OCI-LY1 (cell line): ENCODE results near the gene MARK2.

Source experiments
- H2AFZ ChIP-seq: fragments of 200-600 bp; sonication (generic), shearing (Covaris generic); 2 replicates; pipeline ENCODE4 v1.6.0; 2014; ENCODE audit warnings: antibody characterized with exemption, mild to moderate bottlenecking, low read length
- H3F3A ChIP-seq: fragments of 200-600 bp; sonication (generic), shearing (Covaris generic); 2 replicates; pipeline ENCODE4 v1.6.0; 2014; ENCODE audit warnings: mild to moderate bottlenecking, antibody characterized with exemption, low read length, moderate library complexity; ENCODE audit not compliant: insufficient read depth
- H3K27ac ChIP-seq: fragments of 200-600 bp; sonication (generic); 2 replicates; pipeline ENCODE4 v1.5.1; 2014; ENCODE audit warnings: low read length, mixed run types, mild to moderate bottlenecking, low read depth; ENCODE audit not compliant: poor library complexity, severe bottlenecking
- H3K27me3 ChIP-seq: fragments of 200-600 bp; sonication (generic); 2 replicates; pipeline ENCODE4 v1.6.0; 2014; ENCODE audit warnings: antibody characterized with exemption, mild to moderate bottlenecking, low read length, moderate library complexity; ENCODE audit not compliant: insufficient read depth
- H3K36me3 ChIP-seq: fragments of 200-600 bp; sonication (generic); 2 replicates; pipeline ENCODE4 v1.6.1; 2014; ENCODE audit warnings: mild to moderate bottlenecking, antibody characterized with exemption, low read length, moderate library complexity, mixed read lengths; ENCODE audit not compliant: insufficient read depth
- H3K4me1 ChIP-seq: fragments of 200-600 bp; sonication (generic); 2 replicates; pipeline ENCODE4 v1.5.1; 2014; ENCODE audit warnings: mild to moderate bottlenecking, low read length, moderate library complexity; ENCODE audit not compliant: insufficient read depth, severe bottlenecking
- H3K4me2 ChIP-seq: fragments of 200-600 bp; sonication (generic), shearing (Covaris generic); 2 replicates; pipeline ENCODE4 v1.6.1; 2014; ENCODE audit warnings: low read length
- H3K4me3 ChIP-seq: fragments of 200-600 bp; sonication (generic); 2 replicates; pipeline ENCODE4 v1.5.1; 2014; ENCODE audit warnings: low read length, low read depth, mild to moderate bottlenecking, mixed read lengths; ENCODE audit not compliant: poor library complexity, severe bottlenecking
- H3K79me2 ChIP-seq: fragments of 200-600 bp; shearing (Covaris generic); 2 replicates; pipeline ENCODE4 v1.6.1; 2016; ENCODE audit warnings: mixed run types, low read length, mixed read lengths; ENCODE audit not compliant: insufficient read depth
- H3K9ac ChIP-seq: fragments of 200-600 bp; sonication (generic), shearing (Covaris generic); 2 replicates; pipeline ENCODE4 v1.6.1; 2014; ENCODE audit warnings: mild to moderate bottlenecking, low read length, mixed read lengths
- H3K9me2 ChIP-seq: fragments of 200-600 bp; sonication (generic), shearing (Covaris generic); 2 replicates; pipeline ENCODE4 v1.6.1; 2014; ENCODE audit warnings: low read depth, mild to moderate bottlenecking, low read length, mixed read lengths
- H3K9me3 ChIP-seq: fragments of 200-600 bp; shearing (Covaris generic); 2 replicates; pipeline ENCODE4 v1.6.1; 2014; ENCODE audit warnings: low read length, mixed read lengths
- H4K20me1 ChIP-seq: fragments of 200-600 bp; sonication (generic), shearing (Covaris generic); 2 replicates; pipeline ENCODE4 v1.6.0; 2016; ENCODE audit warnings: mild to moderate bottlenecking, low read length; ENCODE audit not compliant: insufficient read depth
- CTCF ChIP-seq: fragments of 200-600 bp; sonication (generic), shearing (Covaris generic); IDR thresholded peaks from 2 replicates; pipeline ENCODE4 v1.5.1; 2017; ENCODE audit warnings: mild to moderate bottlenecking, antibody characterized with exemption, low read length, moderate library complexity, mixed read lengths
- EZH2 ChIP-seq: fragments of 200-600 bp; sonication (generic), shearing (Covaris generic); IDR thresholded peaks from 2 replicates; pipeline ENCODE4 v1.8.0; 2017; ENCODE audit warnings: borderline replicate concordance, mixed run types, mild to moderate bottlenecking, antibody characterized with exemption, low read length, moderate library complexity, mixed read lengths

The MARK2 gene

GRCh38 chr11:63958008-63958407 lies 119.1 kb downstream of the MARK2 start:
- Histone ChIP-seq H3K27ac (no peak overlapping the region), H3K79me2 (no peaks in the 10 kb centered on the region), H3F3A (no peaks in the 10 kb centered on the region), H3K27me3 (no peaks in the 10 kb centered on the region), H3K9me3 (no peaks in the 10 kb centered on the region), H3K36me3 (peaks cover 51% of the 10 kb centered on the region), H3K4me2 (no peak overlapping the region), H3K9ac (no peak overlapping the region), H3K9me2 (no peaks in the 10 kb centered on the region), H4K20me1 (no peaks in the 10 kb centered on the region), H3K4me3 (no peak overlapping the region), H2AFZ (no peak overlapping the region), H3K4me1 (no peaks in the 10 kb centered on the region)
- TF ChIP-seq CTCF (no peak), EZH2 (no peak)
